ENCODE measurements around the gene ABTB2.
"Not testable (repeated sequence)": the region's sequence is repeated elsewhere in the genome, so short reads cannot be mapped to it uniquely, and the experiment has no call there.

The ABTB2 gene

DNA sequence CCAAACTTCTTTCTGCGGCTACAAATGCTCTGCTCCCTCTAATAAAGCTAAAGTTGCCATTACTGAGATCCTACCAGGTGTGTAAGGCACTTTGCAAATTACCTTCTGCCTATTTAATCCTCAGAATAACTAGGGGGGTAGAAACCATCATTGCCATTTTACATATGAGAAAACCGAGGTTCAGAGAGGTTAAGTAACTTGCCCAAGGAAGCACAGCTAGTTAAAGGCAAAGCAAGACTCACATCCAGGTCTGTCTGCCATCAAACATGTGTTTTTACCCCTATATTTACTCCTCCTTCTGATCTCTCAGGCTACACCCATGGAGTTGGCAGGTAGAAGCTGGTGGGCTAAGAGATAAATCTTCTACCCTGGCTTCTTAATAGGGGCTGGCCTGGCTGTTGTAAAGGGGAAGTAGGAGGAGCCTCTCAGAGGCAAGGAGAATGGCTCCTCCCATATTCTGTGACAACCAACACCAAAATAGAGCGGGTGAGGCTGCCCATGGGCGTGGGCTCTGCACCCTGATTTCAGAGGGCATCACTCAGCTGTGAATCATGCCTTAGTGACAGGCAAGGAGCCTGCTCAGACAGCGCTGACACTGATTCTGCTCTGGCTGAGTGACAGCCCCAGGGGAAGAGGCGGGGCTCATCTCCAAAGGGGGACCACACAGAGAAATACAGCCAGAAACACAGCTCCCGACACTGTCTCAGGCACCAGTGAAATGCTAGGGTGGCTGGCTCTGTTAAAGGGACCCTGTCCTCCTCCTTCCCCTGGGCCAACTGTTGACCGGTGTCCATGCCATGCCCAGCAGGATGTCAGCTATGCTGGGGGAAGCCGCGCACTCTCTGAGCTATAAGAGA, 106.8 kb downstream of the ABTB2 start:
- Histone ChIP-seq H3K4me1 (ENCODE audit: control insufficient read depth, insufficient read depth, low read length) (0 out of 2 replicates have a peak, but pooled peaks cover 2% of the 10 kb centered on the region), H3K27me3 (ENCODE audit: control insufficient read depth, insufficient read depth, low read length) (no peaks in the 10 kb centered on the region), H3K9ac (ENCODE audit: low read depth, low read length) (no peak overlapping the region), H3K9me3 (ENCODE audit: control insufficient read depth, insufficient read depth, low read length) (no peaks in the 10 kb centered on the region), H3K4me3 (ENCODE audit: low read depth, low read length) (no peak overlapping the region), H3K27ac (ENCODE audit: low read depth, low read length) (no peak overlapping the region), H3K36me3 (ENCODE audit: control insufficient read depth, insufficient read depth, low read length) (no peaks in the 10 kb centered on the region)

DNA sequence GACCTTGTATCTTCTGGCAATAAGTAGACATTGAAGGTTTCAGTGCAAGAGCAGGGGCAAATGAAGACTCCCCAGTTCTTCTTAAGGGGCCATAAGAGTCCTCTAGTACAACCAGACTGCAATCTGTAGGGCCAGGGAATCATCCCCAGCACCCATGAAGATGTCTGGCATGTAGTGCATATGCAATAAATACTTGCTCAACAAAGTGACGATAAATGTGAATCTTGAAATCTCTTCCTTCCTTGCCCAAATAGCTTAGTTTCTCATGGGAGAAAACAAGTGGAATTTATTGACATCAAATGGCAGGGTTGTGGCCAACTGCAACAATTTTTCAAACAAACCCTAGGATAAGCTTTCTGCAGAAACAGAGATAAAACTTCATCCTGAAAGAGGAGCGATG, 107.6 kb downstream of the ABTB2 start:
- Histone ChIP-seq H3K9me3 (ENCODE audit: control insufficient read depth, insufficient read depth, low read length) (no peaks in the 10 kb centered on the region), H3K27me3 (ENCODE audit: control insufficient read depth, insufficient read depth, low read length) (no peaks in the 10 kb centered on the region), H3K36me3 (ENCODE audit: control insufficient read depth, insufficient read depth, low read length) (no peaks in the 10 kb centered on the region), H3K4me3 (ENCODE audit: low read depth, low read length) (no peak overlapping the region), H3K9ac (ENCODE audit: low read depth, low read length) (no peak overlapping the region), H3K4me1 (ENCODE audit: control insufficient read depth, insufficient read depth, low read length) (0 out of 2 replicates have a peak, but pooled peaks cover 2% of the 10 kb centered on the region), H3K27ac (ENCODE audit: low read depth, low read length) (no peak overlapping the region)

DNA sequence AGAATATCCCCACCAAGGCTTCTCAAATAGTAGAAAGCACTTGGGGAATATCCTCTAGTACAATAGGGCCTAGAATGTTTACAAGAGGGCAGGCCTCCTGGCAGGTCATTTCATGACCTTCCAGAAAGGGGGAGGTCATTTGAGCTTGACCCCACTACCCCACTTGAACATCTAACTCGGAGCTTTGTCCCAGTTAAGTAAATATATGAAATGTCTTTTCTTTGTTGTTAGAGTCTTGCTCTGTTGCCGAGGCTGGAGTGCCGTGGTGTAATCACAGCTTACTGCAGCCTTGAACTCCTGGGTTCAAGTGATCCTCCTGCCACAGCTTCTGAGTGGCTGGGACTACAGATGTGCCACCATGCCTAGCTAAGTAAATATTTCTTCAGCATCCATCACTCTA, 108.4 kb downstream of the ABTB2 start:
- Histone ChIP-seq H3K9me3 (ENCODE audit: control insufficient read depth, insufficient read depth, low read length) (no peaks in the 10 kb centered on the region), H3K36me3 (ENCODE audit: control insufficient read depth, insufficient read depth, low read length) (no peaks in the 10 kb centered on the region), H3K4me3 (ENCODE audit: low read depth, low read length) (no peak overlapping the region), H3K27ac (ENCODE audit: low read depth, low read length) (no peak overlapping the region), H3K9ac (ENCODE audit: low read depth, low read length) (no peak overlapping the region), H3K4me1 (ENCODE audit: control insufficient read depth, insufficient read depth, low read length) (0 out of 2 replicates have a peak, but pooled peaks cover 2% of the 10 kb centered on the region), H3K27me3 (ENCODE audit: control insufficient read depth, insufficient read depth, low read length) (no peaks in the 10 kb centered on the region)

DNA sequence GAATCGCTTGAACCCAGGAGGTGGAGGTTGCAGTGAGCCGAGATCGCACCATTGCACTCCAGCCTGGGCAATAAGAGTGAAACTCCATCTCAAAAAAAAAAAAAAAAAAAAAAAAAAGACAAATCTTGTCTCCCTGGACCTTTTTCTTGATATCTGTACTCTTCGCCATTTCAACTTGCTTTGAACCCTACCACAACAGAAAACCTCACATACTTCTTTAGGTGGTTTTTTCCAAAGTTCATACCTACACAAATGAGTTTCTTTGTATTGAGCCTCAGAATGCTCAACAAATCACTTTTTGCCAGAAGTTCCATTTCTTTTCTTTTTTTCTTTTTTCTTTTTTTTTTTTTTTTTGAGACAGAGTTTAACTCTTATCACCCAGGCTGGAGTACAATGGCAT, 111.3 kb downstream of the ABTB2 start:
- H3K27me3 ChIP-seq (ENCODE audit: control insufficient read depth, insufficient read depth, low read length); H3K27ac ChIP-seq (ENCODE audit: low read depth, low read length); H3K4me3 ChIP-seq (ENCODE audit: low read depth, low read length); H3K4me1 ChIP-seq (ENCODE audit: control insufficient read depth, insufficient read depth, low read length); H3K9me3 ChIP-seq (ENCODE audit: control insufficient read depth, insufficient read depth, low read length); H3K36me3 ChIP-seq (ENCODE audit: control insufficient read depth, insufficient read depth, low read length); H3K9ac ChIP-seq (ENCODE audit: low read depth, low read length): not testable (repeated sequence)

DNA sequence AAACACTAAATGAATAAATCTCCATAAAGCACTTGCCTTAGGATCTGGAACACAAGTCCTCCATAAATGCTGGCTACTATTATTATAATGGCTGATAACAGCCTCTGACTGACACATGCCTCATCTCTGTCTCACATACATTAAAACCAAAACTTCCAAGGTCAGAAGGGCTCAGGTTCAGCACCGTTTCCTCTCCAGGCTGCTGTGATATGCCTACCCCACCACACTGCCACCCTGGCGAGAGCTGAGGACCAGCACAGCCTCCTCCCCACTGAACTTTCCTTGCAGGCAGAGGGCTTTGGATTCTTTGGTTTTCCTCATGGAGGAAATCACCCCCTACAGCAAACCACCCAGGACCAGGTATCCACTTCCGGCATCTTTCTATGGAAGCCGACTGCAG, 112.8 kb downstream of the ABTB2 start:
- Histone ChIP-seq H3K36me3 (ENCODE audit: control insufficient read depth, insufficient read depth, low read length) (no peaks in the 10 kb centered on the region), H3K27me3 (ENCODE audit: control insufficient read depth, insufficient read depth, low read length) (no peaks in the 10 kb centered on the region), H3K4me3 (ENCODE audit: low read depth, low read length) (no peak overlapping the region), H3K27ac (ENCODE audit: low read depth, low read length) (no peak overlapping the region), H3K9ac (ENCODE audit: low read depth, low read length) (no peak overlapping the region), H3K9me3 (ENCODE audit: control insufficient read depth, insufficient read depth, low read length) (no peaks in the 10 kb centered on the region), H3K4me1 (ENCODE audit: control insufficient read depth, insufficient read depth, low read length) (no peaks in the 10 kb centered on the region)

DNA sequence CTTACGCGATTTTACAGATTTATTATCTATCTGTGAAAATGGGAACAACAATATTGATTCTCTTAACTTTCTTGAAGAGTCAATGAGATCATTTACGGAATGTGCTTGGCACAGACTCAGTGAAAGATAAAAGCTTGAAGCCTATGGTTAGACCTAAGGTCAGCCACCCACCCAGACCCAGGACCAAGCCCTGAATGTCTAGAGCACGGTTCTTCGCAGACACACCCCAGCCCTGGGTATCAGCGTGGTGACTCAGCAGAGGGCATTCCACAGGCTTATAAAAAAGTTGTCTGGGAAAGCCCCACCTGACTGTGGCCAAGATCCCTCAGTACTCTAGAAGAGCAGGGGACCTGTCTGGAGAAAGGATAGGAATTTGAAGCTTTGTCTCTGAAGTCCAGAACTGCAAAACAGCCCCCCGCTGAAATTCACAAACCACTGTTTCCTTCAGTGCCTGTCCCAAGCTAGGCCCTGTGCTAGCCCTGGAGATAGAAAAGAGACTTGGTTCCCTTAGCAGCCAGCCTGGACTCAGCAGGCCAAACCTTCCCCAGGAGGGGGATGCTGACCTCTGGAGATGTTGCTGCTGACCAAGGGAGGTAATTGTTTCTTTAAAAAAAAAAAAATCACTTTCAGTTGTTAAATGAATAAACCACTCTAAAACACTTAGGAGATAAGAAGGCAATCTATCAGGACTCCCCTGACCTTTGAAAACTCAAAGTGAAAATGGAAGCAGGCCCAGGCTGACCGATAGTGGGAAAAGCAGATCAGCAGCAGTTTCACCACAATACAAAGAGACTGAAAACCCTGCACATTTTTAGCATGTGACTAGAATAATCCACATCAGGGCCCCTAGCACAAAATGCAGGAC, 114.0 kb downstream of the ABTB2 start:
- H3K9me3 ChIP-seq (ENCODE audit: control insufficient read depth, insufficient read depth, low read length), result no peaks in the 10 kb centered on the region
- H3K36me3 ChIP-seq (ENCODE audit: control insufficient read depth, insufficient read depth, low read length), result no peaks in the 10 kb centered on the region
- no peaks in the 10 kb centered on the region for H3K4me1 ChIP-seq (ENCODE audit: control insufficient read depth, insufficient read depth, low read length)
- no peak overlapping the region for H3K27ac ChIP-seq (ENCODE audit: low read depth, low read length)
- H3K27me3 ChIP-seq (ENCODE audit: control insufficient read depth, insufficient read depth, low read length), result no peaks in the 10 kb centered on the region
- H3K9ac ChIP-seq (ENCODE audit: low read depth, low read length), result no peak overlapping the region
- H3K4me3 ChIP-seq (ENCODE audit: low read depth, low read length), result no peak overlapping the region

DNA sequence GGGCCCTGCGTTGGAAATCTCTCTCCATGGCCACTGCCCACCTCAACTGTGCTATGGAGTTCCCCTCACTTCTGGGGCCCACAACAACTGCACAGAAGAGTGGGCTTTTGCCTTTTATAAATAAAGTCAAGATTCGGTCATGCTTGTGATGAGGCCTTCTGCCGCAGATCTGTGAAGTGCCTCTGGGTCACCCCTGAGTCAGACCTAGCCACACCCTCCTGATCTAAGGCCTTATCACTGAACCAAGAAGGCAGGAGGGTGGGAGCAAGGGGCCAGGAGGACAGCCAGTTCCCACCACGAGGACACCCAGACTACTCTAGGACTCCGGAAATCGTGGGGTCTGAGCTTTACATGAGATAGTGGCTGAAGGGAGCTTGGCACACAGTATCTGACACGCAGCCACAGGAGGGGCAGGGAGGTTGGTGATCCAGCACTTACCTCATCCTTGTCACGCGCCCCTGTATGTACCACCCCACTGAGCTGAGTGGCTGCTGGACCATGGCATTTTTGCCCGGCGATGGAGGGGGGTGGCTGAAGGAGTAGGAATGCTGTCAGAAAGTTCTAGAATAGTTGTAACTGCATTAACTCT, 115.7 kb downstream of the ABTB2 start:
- Histone ChIP-seq H3K9ac (ENCODE audit: low read depth, low read length) (no peak overlapping the region), H3K27ac (ENCODE audit: low read depth, low read length) (no peak overlapping the region), H3K27me3 (ENCODE audit: control insufficient read depth, insufficient read depth, low read length) (no peaks in the 10 kb centered on the region), H3K4me3 (ENCODE audit: low read depth, low read length) (no peak overlapping the region), H3K4me1 (ENCODE audit: control insufficient read depth, insufficient read depth, low read length) (no peaks in the 10 kb centered on the region), H3K36me3 (ENCODE audit: control insufficient read depth, insufficient read depth, low read length) (no peaks in the 10 kb centered on the region), H3K9me3 (ENCODE audit: control insufficient read depth, insufficient read depth, low read length) (no peaks in the 10 kb centered on the region)

DNA sequence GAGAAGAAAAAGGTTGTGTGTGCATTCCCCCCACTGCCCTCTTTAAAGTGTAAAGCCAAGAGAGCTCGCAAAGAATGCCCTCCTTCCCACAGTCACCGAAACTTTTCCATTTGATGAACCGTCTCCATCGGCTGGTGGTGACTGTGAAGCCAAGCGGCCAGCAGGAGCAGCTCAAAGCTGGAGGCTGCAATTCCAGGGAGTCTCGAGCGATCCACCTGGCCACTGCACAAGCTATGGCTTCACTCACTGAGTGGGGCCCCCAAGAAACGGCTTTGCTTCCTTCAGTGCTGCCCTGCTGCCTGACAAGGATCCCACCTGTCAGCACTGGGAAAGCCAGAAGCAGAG, 117.7 kb downstream of the ABTB2 start:
- Histone ChIP-seq H3K9me3 (ENCODE audit: control insufficient read depth, insufficient read depth, low read length) (no peaks in the 10 kb centered on the region), H3K9ac (ENCODE audit: low read depth, low read length) (no peak overlapping the region), H3K4me3 (ENCODE audit: low read depth, low read length) (no peak overlapping the region), H3K36me3 (ENCODE audit: control insufficient read depth, insufficient read depth, low read length) (no peaks in the 10 kb centered on the region), H3K4me1 (ENCODE audit: control insufficient read depth, insufficient read depth, low read length) (peaks cover 13% of the 10 kb centered on the region), H3K27me3 (ENCODE audit: control insufficient read depth, insufficient read depth, low read length) (no peaks in the 10 kb centered on the region), H3K27ac (ENCODE audit: low read depth, low read length) (no peak overlapping the region)

DNA sequence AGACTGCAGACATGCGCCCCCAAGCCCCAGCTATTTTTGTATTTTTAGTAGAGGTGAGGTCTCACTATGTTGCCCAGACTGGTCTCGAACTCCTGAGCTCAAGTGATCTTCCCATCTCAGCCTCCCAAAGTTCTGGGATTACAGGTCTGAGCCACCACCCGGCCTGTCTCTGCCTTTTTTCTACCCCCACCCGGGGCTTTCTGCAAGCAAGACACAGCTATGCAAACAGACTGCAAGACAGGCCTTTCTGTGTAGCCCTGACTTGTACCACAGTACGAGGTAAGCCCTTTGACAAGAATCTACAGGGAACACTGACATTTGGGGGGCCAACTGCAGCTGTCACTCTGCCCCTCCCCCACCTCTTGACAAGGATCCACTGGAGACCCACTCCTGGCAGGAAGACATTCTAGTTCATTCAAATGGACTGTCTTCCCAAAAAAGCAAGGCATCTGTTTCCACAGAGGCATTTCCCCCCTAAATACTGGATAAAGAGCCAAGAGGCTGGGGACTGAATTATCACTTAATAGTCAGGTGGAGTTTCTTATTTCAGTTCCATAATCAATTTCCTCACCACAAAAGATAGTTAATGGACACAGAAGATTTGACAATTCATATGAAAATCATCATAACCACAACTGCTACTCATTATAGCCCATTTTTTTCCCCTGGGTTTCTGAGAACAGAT, 118.2 kb downstream of the ABTB2 start:
- H3K4me3 ChIP-seq (ENCODE audit: low read depth, low read length), result no peak overlapping the region
- H3K36me3 ChIP-seq (ENCODE audit: control insufficient read depth, insufficient read depth, low read length), result no peaks in the 10 kb centered on the region
- peaks cover 13% of the 10 kb centered on the region for H3K4me1 ChIP-seq (ENCODE audit: control insufficient read depth, insufficient read depth, low read length)
- H3K9me3 ChIP-seq (ENCODE audit: control insufficient read depth, insufficient read depth, low read length), result no peaks in the 10 kb centered on the region
- H3K27ac ChIP-seq (ENCODE audit: low read depth, low read length), result no peak overlapping the region
- H3K27me3 ChIP-seq (ENCODE audit: control insufficient read depth, insufficient read depth, low read length), result no peaks in the 10 kb centered on the region
- H3K9ac ChIP-seq (ENCODE audit: low read depth, low read length), result no peak overlapping the region

DNA sequence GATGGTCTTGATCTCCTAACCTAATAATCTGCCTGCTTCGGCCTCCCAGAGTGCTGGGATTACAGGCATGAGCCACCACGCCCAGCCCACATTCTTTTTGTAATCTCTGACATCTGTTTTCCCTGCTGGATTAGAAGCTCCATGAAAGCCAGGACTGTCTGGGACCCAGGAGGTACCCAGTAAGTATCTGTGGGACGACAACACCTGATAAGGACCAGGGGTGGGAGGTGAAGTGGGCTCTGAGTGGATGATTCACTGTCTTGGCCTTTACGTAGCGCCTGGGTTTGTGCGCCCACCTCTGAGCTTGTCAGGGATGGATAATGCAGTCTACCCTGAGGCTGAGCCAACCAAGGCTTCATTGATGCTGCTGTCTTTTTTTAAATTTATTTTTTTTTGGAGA, 118.8 kb downstream of the ABTB2 start:
- Histone ChIP-seq H3K4me1 (ENCODE audit: control insufficient read depth, insufficient read depth, low read length) (peaks cover 19% of the 10 kb centered on the region), H3K9me3 (ENCODE audit: control insufficient read depth, insufficient read depth, low read length) (no peaks in the 10 kb centered on the region), H3K9ac (ENCODE audit: low read depth, low read length) (no peak overlapping the region), H3K36me3 (ENCODE audit: control insufficient read depth, insufficient read depth, low read length) (no peaks in the 10 kb centered on the region), H3K27ac (ENCODE audit: low read depth, low read length) (no peak overlapping the region), H3K27me3 (ENCODE audit: control insufficient read depth, insufficient read depth, low read length) (no peaks in the 10 kb centered on the region), H3K4me3 (ENCODE audit: low read depth, low read length) (no peak overlapping the region)

Measured in HUES48 (cell line).